H1 (cell line): ENCODE results near the gene MEGF9. TPM values are rescaled to one million over a fixed set of nuclear protein-coding genes. Genes with fewer than 3 reads are reported as not detected.

ENCODE experiments used
- CTCF ChIA-PET: fragments of 300-600 bp; sonication (Branson Sonifier 250); formaldehyde crosslinking; loops from one replicate; lab custom pipeline; 2021; ENCODE audit not compliant: partially characterized antibody; lab: Charles Lee
- POLR2A ChIA-PET: fragments of 300-600 bp; sonication (Branson Sonifier 250); formaldehyde crosslinking; loops from one replicate; lab custom pipeline; 2021; ENCODE audit warnings: inconsistent platforms; ENCODE audit not compliant: partially characterized antibody; lab: Charles Lee
- DNase-seq, 2 experiments: peaks; one replicate each; pipeline versions ENCODE4 v3.0.0 to v3.0.0-alpha.2; 2010 to 2022; ENCODE audit warnings: low spot score in 2 of 2, low read depth in 1 of 2, mixed read lengths in 1 of 2
- FAIRE-seq: peaks from 2 replicates; lab custom pipeline; 2011; peaks lifted over from hg19 to GRCh38; lab: Jason Lieb, UNC
- H2AFZ ChIP-seq: 2 replicates; pipeline ENCODE4 v1.8.1; 2012; ENCODE audit warnings: low read length, inconsistent platforms
- H2AK5ac ChIP-seq: 2 replicates; pipeline ENCODE4 v1.6.1; 2013; ENCODE audit warnings: low read depth, low read length
- H2BK120ac ChIP-seq: replicated peaks from 2 replicates; pipeline ENCODE3; 2013; ENCODE audit warnings: low read depth, low read length, inconsistent platforms
- H2BK12ac ChIP-seq: 2 replicates; pipeline ENCODE4 v1.6.1; 2013; ENCODE audit warnings: low read depth, low read length
- H2BK15ac ChIP-seq: 2 replicates; pipeline ENCODE4 v1.6.1; 2013; ENCODE audit warnings: low read length
- H2BK20ac ChIP-seq: 2 replicates; pipeline ENCODE4 v1.6.1; 2013; ENCODE audit warnings: low read length
- H2BK5ac ChIP-seq: 2 replicates; pipeline ENCODE4 v1.6.1; 2013; ENCODE audit warnings: low read depth, low read length
- H3K14ac ChIP-seq: 2 replicates; pipeline ENCODE4 v1.6.1; 2013; ENCODE audit warnings: inconsistent platforms; ENCODE audit not compliant: insufficient read length
- H3K18ac ChIP-seq: 2 replicates; pipeline ENCODE4 v1.6.1; 2013; ENCODE audit warnings: low read length; ENCODE audit errors: extremely low read depth
- H3K23ac ChIP-seq: 2 replicates; pipeline ENCODE4 v1.6.1; 2013; ENCODE audit warnings: inconsistent platforms; ENCODE audit not compliant: insufficient read length
- H3K23me2 ChIP-seq: 2 replicates; pipeline ENCODE4 v1.6.1; 2013; ENCODE audit warnings: low read depth, low read length
- H3K27ac ChIP-seq: 2 replicates; pipeline ENCODE4 v1.6.1; 2011; ENCODE audit warnings: low read depth, low read length, inconsistent platforms
- H3K27me3 ChIP-seq, 4 experiments: replicated peaks in 1 of 4; 1 replicate in 1 of 4; 2 replicates in 3 of 4; pipeline versions ENCODE4 v1.6.1 to v1.8.1; 2011 to 2013; ENCODE audit warnings: low read length in 3 of 4, mild to moderate bottlenecking in 3 of 4, inconsistent platforms in 2 of 4, mixed read lengths in 2 of 4, moderate library complexity in 1 of 4; ENCODE audit not compliant: control insufficient read depth in 3 of 4, insufficient read depth in 3 of 4; ENCODE audit errors: extremely low read depth in 1 of 4
- H3K36me3 ChIP-seq, 4 experiments: 2 replicates each; pipeline versions ENCODE4 v1.6.1 to v1.8.1; 2011 to 2013; ENCODE audit warnings: mild to moderate bottlenecking in 4 of 4, low read length in 3 of 4, moderate library complexity in 2 of 4, control low read depth in 1 of 4, inconsistent platforms in 1 of 4; ENCODE audit not compliant: insufficient read depth in 4 of 4, control insufficient read depth in 2 of 4
- H3K4ac ChIP-seq: replicated peaks from 2 replicates; pipeline ENCODE3; 2013; ENCODE audit warnings: low read length, low read depth, mixed read lengths, inconsistent platforms; ENCODE audit not compliant: insufficient read length
- H3K4me1 ChIP-seq, 4 experiments: replicated peaks in 1 of 4; 1 replicate in 1 of 4; 2 replicates in 3 of 4; pipeline versions ENCODE4 v1.6.1 to v1.8.1; 2011 to 2013; ENCODE audit warnings: low read length in 3 of 4, inconsistent platforms in 2 of 4, mixed read lengths in 1 of 4; ENCODE audit not compliant: insufficient read depth in 4 of 4, control insufficient read depth in 3 of 4
- H3K4me2 ChIP-seq, 2 experiments: 2 replicates each; pipeline versions ENCODE4 v1.6.1 to v1.8.1; 2011 to 2013; ENCODE audit warnings: low read depth in 2 of 2, low read length in 2 of 2, control low read depth in 1 of 2, inconsistent platforms in 1 of 2, mild to moderate bottlenecking in 1 of 2; ENCODE audit not compliant: insufficient read depth in 1 of 2
- H3K4me3 ChIP-seq, 4 experiments: fragments of 200-600, 300-600 bp in 1 of 4; sonication (generic), shearing (Covaris generic), sonication (Bioruptor Twin) in 1 of 4; 2 replicates each; pipeline versions ENCODE4 v1.5.1 to v1.8.1; 2011 to 2016; ENCODE audit warnings: low read length in 4 of 4, low read depth in 3 of 4, control low read depth in 2 of 4, inconsistent platforms in 2 of 4, mild to moderate bottlenecking in 2 of 4, mixed read lengths in 1 of 4, moderate library complexity in 1 of 4; ENCODE audit not compliant: insufficient read depth in 2 of 4; ENCODE audit errors: extremely low read depth in 1 of 4
- H3K56ac ChIP-seq: replicated peaks from 2 replicates; pipeline ENCODE3; 2013; ENCODE audit warnings: low read depth, mild to moderate bottlenecking, mixed read lengths, low read length, inconsistent platforms; ENCODE audit not compliant: insufficient read length
- H3K79me1 ChIP-seq: 2 replicates; pipeline ENCODE4 v1.6.1; 2013; ENCODE audit warnings: low read depth, low read length, control low read depth
- H3K79me2 ChIP-seq, 2 experiments: 2 replicates each; pipeline versions ENCODE4 v1.6.1 to v1.8.1; 2012 to 2013; ENCODE audit warnings: low read length in 2 of 2, mild to moderate bottlenecking in 2 of 2, inconsistent platforms in 1 of 2; ENCODE audit not compliant: insufficient read depth in 2 of 2, control insufficient read depth in 1 of 2
- H3K9ac ChIP-seq, 4 experiments: replicated peaks in 1 of 4; 1 replicate in 1 of 4; 2 replicates in 3 of 4; pipeline versions ENCODE4 v1.6.1 to v1.8.1; 2011 to 2013; ENCODE audit warnings: low read depth in 3 of 4, low read length in 3 of 4, control low read depth in 2 of 4, mild to moderate bottlenecking in 2 of 4, moderate library complexity in 2 of 4, inconsistent platforms in 1 of 4; ENCODE audit errors: extremely low read depth in 1 of 4
- H3K9me3 ChIP-seq, 2 experiments: 2 replicates each; pipeline versions ENCODE4 v1.6.1 to v1.8.1; 2012 to 2013; ENCODE audit warnings: mild to moderate bottlenecking in 2 of 2, moderate library complexity in 2 of 2, control low read depth in 1 of 2, inconsistent platforms in 1 of 2, low read depth in 1 of 2, low read length in 1 of 2, mixed read lengths in 1 of 2; ENCODE audit not compliant: insufficient read depth in 2 of 2
- H4K20me1 ChIP-seq, 2 experiments: replicated peaks in 1 of 2; 2 replicates each; pipeline versions ENCODE3 to v1.8.1; 2011 to 2013; ENCODE audit warnings: inconsistent platforms in 2 of 2, low read length in 2 of 2, mild to moderate bottlenecking in 1 of 2; ENCODE audit not compliant: insufficient read depth in 2 of 2, control insufficient read depth in 1 of 2
- H4K5ac ChIP-seq: 2 replicates; pipeline ENCODE4 v1.6.1; 2013; ENCODE audit warnings: low read length, low read depth, mixed read lengths, inconsistent platforms; ENCODE audit not compliant: insufficient read length
- H4K8ac ChIP-seq: 2 replicates; pipeline ENCODE4 v1.8.0; 2013; ENCODE audit warnings: mild to moderate bottlenecking, moderate library complexity, low read length, inconsistent platforms; ENCODE audit not compliant: insufficient read depth; ENCODE audit errors: extremely low read depth
- H4K91ac ChIP-seq: replicated peaks from 2 replicates; pipeline ENCODE3; 2013; ENCODE audit warnings: low read length, mixed read lengths, inconsistent platforms; ENCODE audit not compliant: insufficient read length
- NANOG ChIP-seq: IDR thresholded peaks from 2 replicates; pipeline ENCODE4 v1.6.1; 2011; ENCODE audit warnings: low read length, low read depth, mild to moderate bottlenecking, inconsistent platforms; ENCODE audit not compliant: insufficient read depth, poor library complexity, severe bottlenecking
- RXRA ChIP-seq: IDR thresholded peaks from 2 replicates; pipeline ENCODE4 v1.6.1; 2011; ENCODE audit warnings: low read depth, mild to moderate bottlenecking, low read length, moderate library complexity; ENCODE audit not compliant: insufficient read depth
- SP1 ChIP-seq: IDR thresholded peaks from 2 replicates; pipeline ENCODE4 v1.6.1; 2011; ENCODE audit warnings: low read depth, low read length
- WGBS, 2 experiments: shearing (Covaris generic) in 1 of 2; methylation state at CpG; one replicate each; pipeline versions ENCODE4 v1.1.6 to v1.1.7; 2013 to 2015; ENCODE audit warnings: low lambda C conversion rate in 2 of 2, mixed read lengths in 2 of 2, inconsistent platforms in 1 of 2, low coverage in 1 of 2, missing lambda C conversion rate in 1 of 2; ENCODE audit not compliant: insufficient replicate concordance in 2 of 2, insufficient coverage in 1 of 2, insufficient read length in 1 of 2; ENCODE audit errors: extremely low coverage in 1 of 2, missing lambda C conversion rate in 1 of 2; 5-methylcytosine and 5-hydroxymethylcytosine counted together
- polyA plus RNA-seq, 7 experiments: library from polyadenylated mRNA; depleted of rRNA in 3 of 7; stranded (reverse) in 5 of 7; unstranded in 2 of 7; fragments of >200 nt in 5 of 7; fragments of 200-250 nt in 2 of 7; gene quantifications; 1 replicate in 5 of 7; 2 replicates in 1 of 7; 4 replicates in 1 of 7; pipeline versions ENCODE4 v1.2.1 to v1.2.3, GENCODE V29; 2011 to 2013; ENCODE audit warnings: missing spikeins in 2 of 7, mixed read lengths in 2 of 7
- total RNA-seq: library from RNA; stranded (reverse); fragmentation: NEBNext Ultra II Directional; extraction: Animal tissue kit (Norgen Biotek cat#: 25700); gene quantifications from 2 replicates; pipeline ENCODE4 v1.2.1, GENCODE V29; 2021
- TF ChIP-seq, protein P1 (sequence below): IDR thresholded peaks from 2 replicates; pipeline ENCODE4 v1.6.1; 2012; ENCODE audit warnings: inconsistent platforms

Gene MEGF9
- total and polyA plus RNA-seq, 2 of the 8 experiments (the other 6 are each of a cell fraction or from before 2014, with no cell fraction given) = 0.45 to 1.8 TPM

GRCh38 chr9:120635011-120635410, 79.3 kb downstream of the MEGF9 start:
- no peak for DNase-seq
- no peak overlapping the region for H3K9ac ChIP-seq
- no peak overlapping the region for H3K14ac ChIP-seq
- no peaks in the 10 kb centered on the region for H3K27me3 ChIP-seq
- H3K4me3 ChIP-seq = no peak overlapping the region
- no peak overlapping the region for H3K4ac ChIP-seq
- H3K56ac ChIP-seq = no peak overlapping the region
- no peak overlapping the region for H3K4me2 ChIP-seq
- no peak overlapping the region for H4K5ac ChIP-seq
- H2AFZ ChIP-seq = no peak overlapping the region
- H3K9me3 ChIP-seq = peaks cover 4% of the 10 kb centered on the region in 2 experiments; a peak in 2 of 4 replicates
- TF ChIP-seq NANOG = no peak
- TF ChIP-seq RXRA = no peak
- TF ChIP-seq, protein P1, sequence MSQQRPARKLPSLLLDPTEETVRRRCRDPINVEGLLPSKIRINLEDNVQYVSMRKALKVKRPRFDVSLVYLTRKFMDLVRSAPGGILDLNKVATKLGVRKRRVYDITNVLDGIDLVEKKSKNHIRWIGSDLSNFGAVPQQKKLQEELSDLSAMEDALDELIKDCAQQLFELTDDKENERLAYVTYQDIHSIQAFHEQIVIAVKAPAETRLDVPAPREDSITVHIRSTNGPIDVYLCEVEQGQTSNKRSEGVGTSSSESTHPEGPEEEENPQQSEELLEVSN = no peak
- TF ChIP-seq SP1 = no peak
- H3K27ac ChIP-seq = no peak overlapping the region
- no peak overlapping the region for H2BK120ac ChIP-seq
- H2BK5ac ChIP-seq = no peak overlapping the region
- no peak overlapping the region for H2BK15ac ChIP-seq
- no peaks in the 10 kb centered on the region for H3K4me1 ChIP-seq
- ChIA-PET CTCF (interaction anchor here (1.3 kb wide), 1 partner anchor 17 kb away, joined by 4 read pairs; no protein-coding TSS in a partner anchor), POLR2A (no interaction called here)
- H4K8ac ChIP-seq = no peak overlapping the region
- H3K79me1 ChIP-seq = no peaks in the 10 kb centered on the region
- H3K23ac ChIP-seq = no peak overlapping the region
- H3K18ac ChIP-seq = no peak overlapping the region
- H3K23me2 ChIP-seq = no peaks in the 10 kb centered on the region
- WGBS, 2 experiments = 79% methylated on average over 1 of the region's 1 CpG; no CpG with 5 or more reads in 1 of the 2 experiments
- no peak overlapping the region for H4K91ac ChIP-seq
- H3K79me2 ChIP-seq = no peaks in the 10 kb centered on the region
- H4K20me1 ChIP-seq = no peaks in the 10 kb centered on the region
- H2BK20ac ChIP-seq = no peak overlapping the region
- FAIRE-seq = no peak
- H2AK5ac ChIP-seq = no peak overlapping the region
- no peaks in the 10 kb centered on the region for H3K36me3 ChIP-seq
- no peak overlapping the region for H2BK12ac ChIP-seq
